T-helper 9 cell (primary cell): Measurements from ENCODE around the gene TSHZ2.
A peak's percentile ranks its signal among the peaks of the same experiment; 100 is the strongest.

Source experiments
- DNase-seq: peaks from one replicate; pipeline ENCODE4 v3.0.0-alpha.2; 2020

The TSHZ2 gene

GRCh38 chr20:53141201-53142050 lies 169.3 kb downstream of the TSHZ2 start:
- DNase-seq: no peak

DNA sequence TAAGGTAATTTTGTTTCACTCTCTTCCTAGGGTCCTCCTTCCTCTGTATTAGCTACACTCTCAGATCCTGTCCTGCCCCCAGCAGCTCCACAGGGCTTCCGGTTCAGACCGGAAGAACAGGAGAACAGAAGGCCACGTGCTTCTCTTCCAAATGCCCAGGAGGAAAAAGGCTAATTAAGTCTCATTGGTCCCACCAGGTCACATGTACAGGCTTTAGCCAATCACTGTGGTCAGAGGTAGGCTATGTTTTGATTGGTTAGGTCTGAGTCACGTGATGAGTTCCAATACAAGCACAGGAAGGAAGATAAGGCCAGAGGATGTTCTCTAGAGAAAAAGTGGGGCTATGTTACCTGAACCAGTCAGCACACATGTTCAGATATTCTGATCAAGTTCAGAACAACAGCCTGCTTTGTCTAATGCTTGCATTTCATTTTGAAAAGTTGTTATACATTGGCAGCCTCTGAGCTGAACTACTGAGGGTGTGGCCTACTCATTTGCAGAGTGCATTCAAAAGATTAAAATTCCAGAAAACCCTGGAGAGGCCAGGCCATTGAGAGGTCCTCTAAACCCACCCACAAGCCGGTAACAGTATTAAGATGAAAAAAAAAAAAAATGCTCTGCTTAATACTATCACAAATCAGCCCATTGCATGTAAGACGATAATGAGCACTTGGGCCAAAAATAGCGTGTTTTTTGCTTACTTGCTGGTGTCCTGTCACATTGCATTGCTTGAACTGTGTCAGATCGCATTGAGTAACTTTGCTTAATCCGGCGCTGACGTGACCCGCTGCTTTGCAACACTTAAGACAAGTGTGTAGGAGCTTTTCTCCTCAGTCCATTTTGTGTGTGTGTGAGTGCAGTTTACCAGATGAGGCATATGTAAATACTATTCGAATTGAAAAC lies 170.3 kb downstream of the TSHZ2 start:
- no peak for DNase-seq

DNA sequence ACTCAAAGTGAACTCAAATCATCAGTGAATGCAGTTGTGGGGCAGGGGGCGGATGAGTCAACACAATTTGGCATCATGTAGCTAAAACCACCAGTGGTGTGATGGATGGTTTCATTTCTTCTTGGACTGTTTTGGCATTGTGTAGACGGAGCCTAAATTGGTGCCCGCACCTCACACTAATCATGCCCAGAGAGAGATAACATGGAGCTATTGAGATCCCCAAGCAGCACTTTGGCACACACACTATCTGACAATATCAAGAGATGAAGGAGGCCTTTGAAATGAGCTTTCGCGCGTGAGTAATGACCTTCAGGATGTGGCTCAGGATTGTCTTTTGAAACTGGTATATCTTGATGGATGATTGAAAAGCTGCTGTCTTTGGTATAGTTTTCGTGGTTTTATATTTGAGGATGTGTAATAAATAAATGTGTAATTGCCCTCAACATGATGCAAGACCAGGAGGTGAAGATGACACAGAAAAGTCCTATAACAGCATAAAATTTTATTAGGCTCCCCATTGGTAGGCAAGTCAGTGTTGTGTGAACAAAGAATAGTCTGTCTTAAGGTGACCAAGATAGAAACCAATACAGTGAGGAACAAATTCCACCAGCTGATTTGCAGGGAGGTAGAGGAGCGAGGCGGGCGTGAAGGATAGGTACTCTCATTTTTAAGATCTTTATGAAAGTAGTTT lies 174.2 kb downstream of the TSHZ2 start:
- DNase-seq: no peak

DNA sequence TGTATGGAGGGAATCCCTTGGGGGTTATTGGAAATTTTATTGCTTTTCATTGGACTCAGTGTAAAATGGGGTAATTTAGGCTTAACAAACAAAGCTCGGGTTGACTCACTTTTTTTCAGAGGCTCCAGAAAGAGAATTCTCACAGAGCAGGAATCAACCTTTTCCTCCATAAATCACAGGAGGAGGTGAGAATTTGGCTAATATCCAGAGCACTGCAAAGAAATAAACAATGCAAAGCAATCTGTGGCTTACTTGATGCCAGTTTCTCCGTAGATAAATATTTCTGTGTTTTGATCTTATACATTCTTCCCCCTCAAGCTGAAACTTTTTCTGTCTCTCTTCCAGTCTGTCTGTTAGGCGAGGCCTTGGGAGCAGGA lies 176.6 kb downstream of the TSHZ2 start:
- DNase-seq: no peak

DNA sequence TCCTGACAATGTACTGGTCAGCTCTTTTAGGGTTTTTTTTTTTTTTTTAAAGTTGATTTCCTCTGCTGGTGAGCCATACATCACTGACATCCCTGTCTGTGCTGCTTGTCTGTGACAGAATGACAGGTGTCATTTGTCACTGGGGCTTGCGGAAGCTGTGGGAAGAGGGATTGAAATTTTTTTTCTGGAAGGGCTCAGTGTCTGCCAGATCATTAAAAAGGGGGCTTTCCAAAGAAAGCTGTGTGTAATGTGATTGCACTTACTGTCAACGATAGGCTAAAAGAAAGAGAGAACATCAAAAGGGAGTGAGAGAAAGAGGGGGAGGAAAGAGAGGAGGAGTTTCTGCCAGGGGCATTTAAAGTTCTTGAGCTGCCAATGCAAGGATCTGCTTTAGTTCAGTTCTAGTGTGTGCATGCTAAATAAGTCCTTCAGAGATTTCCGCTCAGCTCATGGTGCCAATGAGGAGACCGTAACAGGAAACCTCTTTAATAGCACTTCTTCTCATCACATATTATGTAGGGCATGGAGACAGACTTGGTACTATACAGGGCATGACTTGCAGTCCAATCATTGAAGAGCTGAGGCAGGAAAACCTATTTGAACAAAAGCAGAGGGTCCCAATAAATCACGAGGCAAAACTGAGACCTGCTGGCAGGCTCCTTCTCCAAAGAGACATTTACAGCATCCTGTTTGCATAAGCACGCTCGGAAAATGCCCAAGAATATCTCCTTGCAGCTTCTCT lies 177.2 kb downstream of the TSHZ2 start:
- DNase-seq: no peak

GRCh38 chr20:53149890-53150205 lies 177.7 kb downstream of the TSHZ2 start:
- DNase-seq: no peak

DNA sequence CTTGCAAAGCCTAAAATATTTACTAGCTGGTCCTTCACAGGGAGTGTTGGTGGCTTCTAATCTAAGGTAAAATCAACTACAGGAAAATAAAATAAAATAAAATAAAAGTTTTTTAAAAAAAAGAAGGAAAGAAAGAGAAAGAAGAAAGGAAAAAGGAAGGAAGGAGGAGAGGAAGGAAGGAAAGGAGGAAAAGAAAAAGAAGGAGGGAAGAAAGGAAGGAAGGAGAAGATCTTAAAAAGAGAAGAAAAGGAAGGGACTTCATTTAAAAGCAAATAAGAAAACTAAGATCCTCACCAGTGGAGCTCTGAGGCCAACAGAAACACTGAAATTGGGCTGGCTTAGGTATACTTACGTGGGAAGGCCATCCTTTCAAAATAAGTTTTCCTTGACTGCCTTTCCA lies 178.4 kb downstream of the TSHZ2 start:
- no peak for DNase-seq

GRCh38 chr20:53152228-53152627 lies 180.1 kb downstream of the TSHZ2 start:
- no peak for DNase-seq

DNA sequence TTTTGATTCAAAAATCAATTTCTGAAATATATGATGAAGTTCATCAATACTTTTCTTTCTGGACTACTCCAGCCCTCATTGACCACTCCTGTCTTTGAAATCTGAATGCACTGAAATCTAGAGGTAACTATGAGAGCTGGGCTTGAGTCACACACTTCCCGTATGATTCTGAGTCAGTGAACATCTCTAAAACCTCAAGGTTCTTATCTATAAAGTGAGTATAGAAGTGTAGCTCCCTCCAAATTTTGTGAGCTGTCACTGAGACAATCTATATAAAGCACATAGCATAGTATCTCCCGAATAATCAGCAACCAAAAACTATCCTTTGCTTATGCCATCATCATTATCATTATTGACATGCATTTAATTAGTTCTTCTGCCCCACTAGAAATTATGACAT lies 182.4 kb downstream of the TSHZ2 start:
- DNase-seq: no peak

- DNase-seq: peak; percentile 21
Observed at GRCh38 chr20:53157443-53158408, 185.6 kb downstream of the TSHZ2 start.

DNA sequence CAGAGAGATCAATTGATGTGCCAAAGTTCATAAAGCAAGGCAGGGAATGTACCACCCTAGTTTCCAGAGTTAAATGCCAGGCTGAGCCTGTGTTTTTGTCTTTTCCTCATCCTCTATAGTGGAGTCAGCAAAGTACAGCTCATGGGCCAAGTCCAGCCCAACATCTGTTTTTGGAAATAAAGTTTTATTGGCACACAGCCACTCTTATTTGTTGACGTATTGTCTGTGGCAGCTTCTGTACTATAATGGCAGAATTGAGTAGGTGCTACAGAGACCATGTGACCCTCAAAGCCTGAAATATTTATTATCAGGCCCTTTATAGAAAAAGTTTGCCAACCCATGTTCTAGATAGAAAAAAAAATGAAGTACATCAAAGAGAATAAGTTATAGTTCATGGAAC lies 187.0 kb downstream of the TSHZ2 start:
- no peak for DNase-seq

DNA sequence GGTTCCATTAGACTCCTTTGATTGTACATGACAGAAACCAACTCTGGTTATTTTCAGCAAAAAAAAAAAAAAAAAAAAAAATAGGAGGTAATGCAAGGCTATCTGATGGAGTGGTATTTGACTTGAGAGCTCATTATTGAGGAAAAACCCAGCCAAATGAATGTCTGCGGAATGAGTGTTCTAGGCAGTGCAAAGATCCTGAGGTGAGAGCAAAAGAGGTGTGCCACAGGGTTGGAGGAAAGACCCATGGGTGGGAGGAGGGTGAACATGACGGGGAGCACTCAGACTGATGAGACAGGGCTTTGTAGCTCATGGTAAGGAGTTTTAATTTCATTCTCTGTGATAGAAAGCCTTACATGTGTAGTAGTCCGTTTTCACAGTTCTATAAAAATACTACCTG lies 188.9 kb downstream of the TSHZ2 start:
- no peak for DNase-seq

GRCh38 chr20:53161473-53161872 lies 189.3 kb downstream of the TSHZ2 start:
- no peak for DNase-seq

- no peak for DNase-seq
Observed at GRCh38 chr20:53162251-53162835, 190.2 kb downstream of the TSHZ2 start.

DNA sequence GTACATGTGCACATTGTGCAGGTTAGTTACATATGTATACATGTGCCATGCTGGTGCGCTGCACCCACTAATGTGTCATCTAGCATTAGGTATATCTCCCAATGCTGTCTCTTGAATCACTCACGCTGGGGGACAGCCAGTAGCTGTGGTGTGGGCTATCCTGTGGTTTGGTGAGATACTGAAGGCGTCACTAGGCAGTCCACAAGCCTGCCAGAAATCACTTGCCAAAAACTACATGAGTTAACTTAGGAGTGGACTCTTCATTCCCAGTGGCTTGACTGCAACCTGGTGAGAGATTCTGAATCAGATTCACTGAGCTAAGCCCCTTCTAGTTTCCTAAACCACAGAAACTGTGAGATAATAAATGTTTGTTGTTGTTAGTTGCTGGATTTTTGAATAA lies 191.3 kb downstream of the TSHZ2 start:
- no peak for DNase-seq

DNA sequence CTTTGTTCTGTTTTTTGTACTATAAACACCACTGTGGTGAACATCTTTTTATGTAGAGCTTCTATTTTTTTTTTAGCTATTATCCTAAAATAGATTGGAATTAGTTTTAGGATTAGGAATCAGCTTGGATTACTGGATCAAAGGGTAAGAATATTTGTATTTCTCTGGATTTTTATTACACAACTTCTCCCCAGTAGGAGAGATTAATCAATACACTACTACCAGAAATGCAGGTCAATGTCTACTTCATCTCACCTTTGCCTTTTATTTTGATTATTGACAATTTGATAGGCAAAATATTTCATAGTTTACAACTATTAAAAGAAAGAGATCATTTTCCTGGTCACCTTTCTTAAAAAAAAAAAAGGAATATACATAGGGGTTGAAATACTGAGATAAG lies 191.9 kb downstream of the TSHZ2 start:
- no peak for DNase-seq

GRCh38 chr20:53165452-53165851 lies 193.3 kb downstream of the TSHZ2 start:
- no peak for DNase-seq

DNA sequence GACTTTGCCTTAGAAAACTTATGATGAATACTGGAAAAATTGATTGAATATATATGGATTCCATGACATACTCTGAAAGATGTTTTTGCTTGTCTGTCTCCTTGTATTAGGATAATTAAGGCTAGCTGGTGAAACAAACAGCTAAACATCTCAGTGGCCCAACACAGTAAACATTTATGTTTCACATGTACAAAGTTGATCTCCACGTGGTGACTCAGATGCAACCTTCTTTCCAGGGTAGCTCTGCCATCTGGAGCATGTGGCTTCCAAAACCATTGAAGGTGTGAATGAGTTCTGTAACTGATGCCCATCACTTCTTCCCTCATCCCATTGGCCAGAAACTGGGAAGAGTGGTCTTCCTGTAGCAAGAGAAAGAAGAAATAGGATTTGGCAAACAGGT lies 196.3 kb downstream of the TSHZ2 start:
- DNase-seq: no peak

DNA sequence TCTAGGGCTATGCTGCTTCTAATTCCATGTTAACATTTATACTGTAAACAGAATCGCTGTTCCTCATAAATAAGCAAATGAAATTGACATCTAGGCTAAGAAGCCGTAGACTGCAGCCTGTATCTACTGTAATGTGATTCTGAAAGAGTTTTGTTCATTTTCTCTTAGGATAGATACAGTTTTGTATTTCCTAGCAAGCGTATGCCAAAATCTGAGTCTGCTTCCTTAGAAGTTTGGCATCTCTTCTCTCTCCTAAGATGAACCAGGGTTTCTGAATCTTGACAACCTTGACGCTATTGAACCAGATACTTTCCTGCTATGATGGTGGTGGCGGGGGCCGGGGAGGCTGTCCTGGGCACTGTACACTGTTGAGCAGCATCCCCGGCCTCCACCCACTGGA lies 198.0 kb downstream of the TSHZ2 start:
- no peak for DNase-seq

DNA sequence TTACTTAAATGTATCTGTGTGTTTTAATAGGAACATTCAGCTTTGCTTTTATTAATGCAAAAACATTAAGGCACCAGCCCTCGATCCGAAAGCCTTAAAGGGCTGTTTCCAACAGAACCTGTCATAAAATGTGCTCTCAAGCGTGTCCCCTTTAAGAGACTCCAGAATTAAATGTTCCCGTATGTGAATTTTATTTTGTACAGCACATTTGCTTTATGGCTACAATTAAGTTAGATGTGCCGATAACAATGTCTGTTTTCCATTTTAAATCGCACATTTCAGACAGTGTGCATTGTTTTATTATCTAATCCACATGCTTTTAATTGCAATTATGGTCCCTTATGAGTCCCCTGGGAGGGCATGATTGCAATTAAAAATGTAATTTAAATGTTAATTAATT lies 198.9 kb downstream of the TSHZ2 start:
- no peak for DNase-seq

- no peak for DNase-seq
Observed at GRCh38 chr20:53174454-53174853, 202.3 kb downstream of the TSHZ2 start.
